RWPE2 (cell line): Measurements from ENCODE around the gene APOBEC3B.
A peak's percentile ranks its signal among the peaks of the same experiment; 100 is the strongest.

Experiments used
- ATAC-seq: fragments of 200-7000 bp; cut with Tn5 transposase; 3 replicates; pipeline ENCODE4 v1.9.1; 2021; ENCODE audit warnings: low read depth
- DNase-seq: peaks from one replicate; pipeline ENCODE4 v3.0.0-alpha.2; 2020; ENCODE audit warnings: low spot score
- H3K27ac ChIP-seq: fragments of 450-650 bp; 2 replicates; pipeline ENCODE4 v1.5.1; 2017; ENCODE audit warnings: mild to moderate bottlenecking; ENCODE audit not compliant: poor library complexity, severe bottlenecking
- H3K27me3 ChIP-seq: fragments of 250-450 bp; sonication (Bioruptor Pico); 2 replicates; pipeline ENCODE4 v1.5.1; 2021; ENCODE audit warnings: mild to moderate bottlenecking, moderate library complexity; ENCODE audit not compliant: insufficient read depth, poor library complexity, severe bottlenecking
- H3K36me3 ChIP-seq: fragments of 250-450 bp; sonication (Bioruptor Pico); 2 replicates; pipeline ENCODE4 v1.5.1; 2020; ENCODE audit warnings: low read depth, mild to moderate bottlenecking, moderate library complexity
- H3K4me1 ChIP-seq: fragments of 250-450 bp; sonication (Bioruptor Pico); 2 replicates; pipeline ENCODE4 v1.5.1; 2021; ENCODE audit warnings: mild to moderate bottlenecking, moderate library complexity; ENCODE audit not compliant: insufficient read depth, poor library complexity, severe bottlenecking
- H3K4me3 ChIP-seq: fragments of 250-450 bp; sonication (Bioruptor Pico); 2 replicates; pipeline ENCODE4 v1.5.1; 2021; ENCODE audit warnings: mild to moderate bottlenecking, moderate library complexity; ENCODE audit not compliant: severe bottlenecking
- H3K9me3 ChIP-seq: fragments of 250-450 bp; sonication (Bioruptor Pico); 2 replicates; pipeline ENCODE4 v1.5.1; 2021; ENCODE audit warnings: mild to moderate bottlenecking, moderate library complexity; ENCODE audit not compliant: severe bottlenecking
- TF ChIP-seq, protein P1 (sequence below): fragments of 450-650 bp; IDR thresholded peaks from one replicate; pipeline ENCODE4 v1.5.1; 2017; ENCODE audit warnings: mild to moderate bottlenecking, moderate library complexity; ENCODE audit not compliant: poor library complexity, severe bottlenecking

APOBEC3B gene

DNA sequence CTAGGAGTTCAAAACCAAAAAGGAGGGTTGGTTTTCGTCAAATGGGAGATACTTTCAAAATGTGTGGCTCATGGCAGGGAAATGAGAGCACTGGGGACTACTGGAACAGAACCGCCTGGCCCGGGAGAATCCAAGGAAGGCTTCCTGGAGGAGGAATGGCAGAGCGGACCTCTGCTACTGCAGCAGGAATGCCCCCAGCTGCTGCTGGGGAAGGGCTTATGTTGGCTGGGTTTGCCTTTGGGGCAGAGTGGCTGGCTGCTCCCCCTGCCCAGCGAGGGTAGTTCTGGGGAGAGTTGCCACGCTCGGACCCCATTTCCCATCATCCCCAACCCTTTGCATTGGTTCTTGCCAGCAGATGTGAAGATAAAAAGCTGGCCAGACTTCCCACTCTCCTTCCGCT lies 35.4 kb upstream of the APOBEC3B start:
- DNase-seq (no peak), ATAC-seq (no peak)
- H3K27me3 ChIP-seq = peaks cover 25% of the 10 kb centered on the region
- H3K27ac ChIP-seq = no peak overlapping the region
- TF ChIP-seq, protein P1, sequence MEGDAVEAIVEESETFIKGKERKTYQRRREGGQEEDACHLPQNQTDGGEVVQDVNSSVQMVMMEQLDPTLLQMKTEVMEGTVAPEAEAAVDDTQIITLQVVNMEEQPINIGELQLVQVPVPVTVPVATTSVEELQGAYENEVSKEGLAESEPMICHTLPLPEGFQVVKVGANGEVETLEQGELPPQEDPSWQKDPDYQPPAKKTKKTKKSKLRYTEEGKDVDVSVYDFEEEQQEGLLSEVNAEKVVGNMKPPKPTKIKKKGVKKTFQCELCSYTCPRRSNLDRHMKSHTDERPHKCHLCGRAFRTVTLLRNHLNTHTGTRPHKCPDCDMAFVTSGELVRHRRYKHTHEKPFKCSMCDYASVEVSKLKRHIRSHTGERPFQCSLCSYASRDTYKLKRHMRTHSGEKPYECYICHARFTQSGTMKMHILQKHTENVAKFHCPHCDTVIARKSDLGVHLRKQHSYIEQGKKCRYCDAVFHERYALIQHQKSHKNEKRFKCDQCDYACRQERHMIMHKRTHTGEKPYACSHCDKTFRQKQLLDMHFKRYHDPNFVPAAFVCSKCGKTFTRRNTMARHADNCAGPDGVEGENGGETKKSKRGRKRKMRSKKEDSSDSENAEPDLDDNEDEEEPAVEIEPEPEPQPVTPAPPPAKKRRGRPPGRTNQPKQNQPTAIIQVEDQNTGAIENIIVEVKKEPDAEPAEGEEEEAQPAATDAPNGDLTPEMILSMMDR = no peak
- no peaks in the 10 kb centered on the region for H3K9me3 ChIP-seq
- no peaks in the 10 kb centered on the region for H3K4me1 ChIP-seq
- no peaks in the 10 kb centered on the region for H3K36me3 ChIP-seq
- no peak overlapping the region for H3K4me3 ChIP-seq

DNA sequence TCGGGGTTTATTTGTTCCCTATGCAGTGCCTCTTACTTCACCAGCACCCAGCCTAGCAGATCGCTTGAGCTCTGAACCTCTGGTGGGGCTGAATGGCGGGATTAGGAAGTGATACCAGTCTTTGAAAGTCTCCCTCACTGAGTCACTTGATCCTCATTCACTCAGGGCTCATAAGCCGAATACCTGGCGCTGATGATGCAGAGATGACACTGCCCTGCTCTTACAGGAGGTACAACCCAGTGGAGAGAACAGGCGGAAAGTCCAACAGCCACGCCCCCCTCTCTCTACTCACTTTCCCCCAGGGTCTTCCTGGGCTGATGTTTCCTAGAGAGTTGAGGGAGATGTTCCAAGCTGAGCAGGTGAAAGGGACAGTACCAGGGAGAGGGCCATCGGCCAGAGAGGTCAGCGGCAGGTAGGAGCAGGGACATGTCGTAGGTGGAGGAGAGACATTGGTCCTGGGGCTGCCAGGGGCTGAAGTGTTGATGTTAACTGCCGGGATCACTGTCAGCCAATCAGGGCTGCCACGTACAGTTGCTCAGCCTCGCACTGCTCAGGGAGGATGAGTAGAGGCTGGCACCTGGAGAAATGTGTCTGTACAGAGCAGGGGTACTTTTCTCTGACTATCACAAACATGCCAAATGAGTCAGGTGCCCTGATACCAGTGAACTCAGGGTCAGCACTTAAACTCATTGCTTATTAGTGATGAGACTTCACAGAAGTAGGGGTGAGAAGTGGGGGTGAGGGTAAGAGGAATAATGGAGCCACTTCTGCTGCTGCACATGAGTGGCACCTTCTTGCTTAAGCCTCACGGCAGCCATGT lies 34.6 kb upstream of the APOBEC3B start:
- TF ChIP-seq, protein P1 = no peak
- Histone ChIP-seq H3K4me3 (no peak overlapping the region), H3K4me1 (no peaks in the 10 kb centered on the region), H3K27me3 (peaks cover 25% of the 10 kb centered on the region), H3K27ac (no peak overlapping the region), H3K9me3 (no peaks in the 10 kb centered on the region), H3K36me3 (no peaks in the 10 kb centered on the region)
- peak; percentile 73; the same call in 2 of the 3 replicates for ATAC-seq
- DNase-seq = peak; percentile 32

DNA sequence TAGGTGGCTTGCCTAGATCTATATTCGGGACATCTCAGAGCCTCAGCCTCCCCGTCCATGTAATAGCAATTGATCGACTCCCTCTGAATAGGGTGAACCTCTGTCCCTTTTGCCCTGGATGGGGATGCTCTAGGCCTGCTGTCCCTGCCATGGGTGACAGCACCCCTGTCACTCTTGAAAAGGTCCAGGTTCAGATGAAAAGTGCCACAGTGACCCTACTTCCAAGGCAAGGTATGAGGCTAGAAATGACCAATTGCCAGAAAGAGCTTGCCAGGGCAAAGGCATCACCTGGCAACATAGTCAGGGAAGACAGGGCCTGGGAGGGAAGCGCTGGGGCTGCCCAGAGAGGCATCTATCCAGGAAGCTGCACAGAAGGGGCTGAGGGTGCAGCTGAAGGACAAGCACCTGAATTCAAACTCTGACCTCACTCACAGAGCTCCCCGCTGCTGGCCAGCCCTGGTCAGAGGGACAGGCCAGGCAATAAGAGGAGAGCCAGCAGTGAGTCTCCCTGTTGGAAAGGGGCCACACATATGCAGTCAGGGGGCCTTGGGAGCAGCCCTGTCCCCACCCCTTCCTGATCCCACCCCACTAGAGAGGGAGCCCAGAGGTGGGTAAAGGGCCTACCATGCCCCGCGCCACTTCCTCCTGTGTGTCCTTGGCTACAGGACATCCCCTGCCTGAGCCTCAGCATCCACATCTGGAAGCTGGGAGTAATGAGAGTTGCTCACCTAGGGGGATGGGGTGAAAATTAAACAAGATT lies 33.8 kb upstream of the APOBEC3B start:
- Histone ChIP-seq H3K9me3 (no peaks in the 10 kb centered on the region), H3K27me3 (peaks cover 25% of the 10 kb centered on the region), H3K27ac (no peak overlapping the region), H3K4me1 (no peaks in the 10 kb centered on the region), H3K36me3 (no peaks in the 10 kb centered on the region), H3K4me3 (no peak overlapping the region)
- DNase-seq = peak; percentile 15
- no peak for ATAC-seq
- TF ChIP-seq, protein P1 = no peak

DNA sequence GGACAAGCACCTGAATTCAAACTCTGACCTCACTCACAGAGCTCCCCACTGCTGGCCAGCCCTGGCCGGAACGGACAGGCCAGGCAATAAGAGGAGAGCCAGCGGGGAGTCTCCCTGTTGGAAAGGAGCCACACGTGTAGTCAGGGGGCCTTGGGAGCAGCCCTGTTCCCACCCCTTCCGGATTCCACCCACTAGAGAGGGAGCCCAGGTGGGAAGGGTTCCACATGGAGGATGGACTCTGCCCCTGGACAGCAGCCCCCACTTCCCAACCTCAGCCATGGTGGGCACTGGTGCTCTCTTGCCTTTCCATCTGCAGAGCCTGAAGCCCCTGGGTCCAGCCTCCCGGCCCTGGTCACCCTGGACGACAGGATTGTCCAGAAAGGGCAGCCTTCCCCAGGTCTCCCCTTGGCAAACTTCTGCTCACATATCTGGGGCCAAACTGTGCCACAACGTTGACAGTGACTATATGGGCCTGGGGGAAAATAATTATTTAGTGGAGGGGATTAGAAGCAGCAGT lies 32.2 kb upstream of the APOBEC3B start:
- no peak overlapping the region for H3K4me3 ChIP-seq
- H3K36me3 ChIP-seq = no peaks in the 10 kb centered on the region
- no peaks in the 10 kb centered on the region for H3K9me3 ChIP-seq
- peaks cover 20% of the 10 kb centered on the region for H3K27me3 ChIP-seq
- peak; percentile 24 for DNase-seq
- no peak overlapping the region for H3K27ac ChIP-seq
- no peak for ATAC-seq
- TF ChIP-seq, protein P1 = no peak
- no peaks in the 10 kb centered on the region for H3K4me1 ChIP-seq
